HUES64 (cell line): Measurements from ENCODE around the gene UBR4.

Experiments
- H3K27ac ChIP-seq: 2 replicates; pipeline ENCODE4 v1.7.0; 2013; ENCODE audit warnings: low read depth, low read length, inconsistent platforms
- H3K27me3 ChIP-seq: 2 replicates; pipeline ENCODE4 v1.6.1; 2013; ENCODE audit warnings: mild to moderate bottlenecking, low read length; ENCODE audit not compliant: insufficient read depth
- H3K36me3 ChIP-seq: 2 replicates; pipeline ENCODE4 v1.6.1; 2013; ENCODE audit warnings: mild to moderate bottlenecking, low read length; ENCODE audit not compliant: insufficient read depth
- H3K4me1 ChIP-seq: 2 replicates; pipeline ENCODE4 v1.6.1; 2013; ENCODE audit warnings: mild to moderate bottlenecking, low read length, moderate library complexity; ENCODE audit not compliant: insufficient read depth
- H3K4me3 ChIP-seq: 2 replicates; pipeline ENCODE4 v1.5.1; 2013; ENCODE audit warnings: mild to moderate bottlenecking, low read length, moderate library complexity
- H3K9ac ChIP-seq: 2 replicates; pipeline ENCODE4 v1.6.1; 2013; ENCODE audit warnings: mild to moderate bottlenecking, low read depth, low read length
- H3K9me3 ChIP-seq: 2 replicates; pipeline ENCODE4 v1.6.1; 2013; ENCODE audit warnings: low read depth, low read length; ENCODE audit not compliant: insufficient read depth
- WGBS: fragments of 150-250, 120-280 bp; methylation state at CpG from one replicate; pipeline ENCODE4 v1.1.7; 2013; ENCODE audit warnings: missing lambda C conversion rate; 5-methylcytosine and 5-hydroxymethylcytosine counted together

The UBR4 gene

GRCh38 chr1:19062258-19063029, 147.6 kb downstream of the UBR4 start:
- H3K9me3 ChIP-seq = 0 out of 2 replicates have a peak, but pooled peaks cover 2% of the 10 kb centered on the region
- no peak overlapping the region for H3K27ac ChIP-seq
- 82% methylated on average over 8 of the region's 8 CpGs for WGBS
- H3K36me3 ChIP-seq = no peaks in the 10 kb centered on the region
- no peak overlapping the region for H3K4me3 ChIP-seq
- no peak overlapping the region for H3K9ac ChIP-seq
- H3K27me3 ChIP-seq = no peaks in the 10 kb centered on the region
- peaks cover 3% of the 10 kb centered on the region; the same call in 1 of the 2 replicates for H3K4me1 ChIP-seq

DNA sequence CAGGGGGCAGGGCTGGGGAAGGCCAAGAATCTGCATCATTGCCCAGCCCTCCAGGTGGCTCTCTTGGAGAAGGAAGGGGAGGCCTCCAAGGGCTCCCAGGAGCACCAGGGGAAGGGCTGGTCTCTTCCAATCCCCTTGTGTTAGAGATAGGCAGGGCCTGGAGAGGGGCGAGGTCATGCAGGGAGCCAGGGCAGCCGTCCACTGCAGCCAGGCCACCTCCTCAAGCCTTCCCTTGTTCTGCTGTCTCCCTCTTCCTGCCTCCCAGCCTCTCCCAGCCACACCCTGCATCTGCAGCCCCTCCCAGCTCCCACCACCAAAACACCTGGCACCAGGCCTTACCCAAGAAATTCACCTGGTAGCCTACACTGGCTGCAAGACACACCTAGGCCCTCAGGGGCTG, 148.3 kb downstream of the UBR4 start:
- Histone ChIP-seq H3K9ac (no peak overlapping the region), H3K36me3 (no peaks in the 10 kb centered on the region), H3K27me3 (no peaks in the 10 kb centered on the region), H3K27ac (no peak overlapping the region), H3K4me3 (no peak overlapping the region), H3K9me3 (0 out of 2 replicates have a peak, but pooled peaks cover 2% of the 10 kb centered on the region), H3K4me1 (no peaks in the 10 kb centered on the region; the same call in 1 of the 2 replicates)
- 85% methylated on average over 2 of the region's 2 CpGs for WGBS

DNA sequence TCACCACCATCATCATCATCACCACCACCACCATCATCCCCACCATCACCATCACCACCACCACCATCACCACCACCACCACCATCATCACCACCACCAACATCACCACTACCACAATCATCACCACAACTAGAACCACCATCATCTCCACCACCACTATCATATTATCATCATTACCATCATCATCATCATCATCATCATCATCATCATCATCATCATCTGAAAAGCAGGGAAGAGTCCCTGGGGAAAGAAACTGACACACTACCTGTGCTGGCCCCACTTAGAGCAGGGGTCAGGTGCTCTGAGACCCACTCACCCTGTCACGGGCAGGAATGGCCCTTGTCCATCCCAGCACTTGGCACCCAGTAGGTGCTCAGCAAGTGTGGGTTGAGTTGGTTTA, 148.7 kb downstream of the UBR4 start:
- no peaks in the 10 kb centered on the region for H3K4me1 ChIP-seq
- 0 out of 2 replicates have a peak, but pooled peaks cover 2% of the 10 kb centered on the region for H3K9me3 ChIP-seq
- H3K27me3 ChIP-seq = no peaks in the 10 kb centered on the region
- 94% methylated on average over 1 of the region's 1 CpG for WGBS
- no peak overlapping the region for H3K9ac ChIP-seq
- H3K4me3 ChIP-seq = no peak overlapping the region
- no peaks in the 10 kb centered on the region for H3K36me3 ChIP-seq
- H3K27ac ChIP-seq = no peak overlapping the region

DNA sequence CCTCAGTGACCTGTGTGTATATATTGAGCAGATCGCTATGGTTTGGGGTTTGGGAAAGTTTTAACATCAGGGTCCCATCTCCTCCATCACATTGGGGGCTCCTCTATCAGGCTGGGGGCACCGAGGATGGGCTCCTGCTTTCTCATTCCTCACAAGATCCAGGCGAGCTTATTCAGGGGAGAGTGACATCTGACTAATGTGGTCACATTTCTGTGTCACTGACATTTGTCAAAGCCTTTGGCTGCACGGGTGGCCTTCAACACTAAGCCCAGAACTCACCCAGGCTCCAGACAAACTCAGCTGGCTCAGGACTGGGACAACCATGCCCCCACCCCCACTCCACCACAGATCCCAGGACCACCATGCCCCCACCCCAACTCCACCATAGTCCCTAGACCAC, 150.3 kb downstream of the UBR4 start:
- Histone ChIP-seq H3K36me3 (no peaks in the 10 kb centered on the region), H3K4me1 (no peaks in the 10 kb centered on the region), H3K4me3 (no peak overlapping the region), H3K27ac (no peak overlapping the region), H3K27me3 (no peaks in the 10 kb centered on the region), H3K9ac (no peak overlapping the region), H3K9me3 (0 out of 2 replicates have a peak, but pooled peaks cover 2% of the 10 kb centered on the region)
- WGBS = 87% methylated on average over 4 of the region's 4 CpGs

DNA sequence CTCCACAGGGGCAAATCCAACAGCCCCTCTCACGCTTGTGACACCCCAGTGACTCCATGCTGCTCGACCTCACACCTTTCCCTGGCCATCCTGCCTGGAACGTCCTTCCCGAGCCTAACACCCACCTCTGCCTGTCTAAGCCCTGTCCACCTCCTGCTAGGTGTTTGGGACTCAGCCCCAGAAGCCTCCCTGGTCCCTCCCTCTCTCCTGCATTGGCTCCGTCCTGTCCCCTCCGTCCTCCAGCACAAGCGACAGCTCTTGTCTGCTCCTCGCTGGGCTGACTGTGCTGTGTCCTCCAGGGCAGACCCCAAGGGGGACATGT, 151.6 kb downstream of the UBR4 start:
- Histone ChIP-seq H3K9me3 (0 out of 2 replicates have a peak, but pooled peaks cover 2% of the 10 kb centered on the region), H3K36me3 (no peaks in the 10 kb centered on the region), H3K4me3 (no peak overlapping the region), H3K27ac (no peak overlapping the region), H3K27me3 (no peaks in the 10 kb centered on the region), H3K9ac (no peak overlapping the region), H3K4me1 (no peaks in the 10 kb centered on the region)
- WGBS = 75% methylated on average over 8 of the region's 8 CpGs

DNA sequence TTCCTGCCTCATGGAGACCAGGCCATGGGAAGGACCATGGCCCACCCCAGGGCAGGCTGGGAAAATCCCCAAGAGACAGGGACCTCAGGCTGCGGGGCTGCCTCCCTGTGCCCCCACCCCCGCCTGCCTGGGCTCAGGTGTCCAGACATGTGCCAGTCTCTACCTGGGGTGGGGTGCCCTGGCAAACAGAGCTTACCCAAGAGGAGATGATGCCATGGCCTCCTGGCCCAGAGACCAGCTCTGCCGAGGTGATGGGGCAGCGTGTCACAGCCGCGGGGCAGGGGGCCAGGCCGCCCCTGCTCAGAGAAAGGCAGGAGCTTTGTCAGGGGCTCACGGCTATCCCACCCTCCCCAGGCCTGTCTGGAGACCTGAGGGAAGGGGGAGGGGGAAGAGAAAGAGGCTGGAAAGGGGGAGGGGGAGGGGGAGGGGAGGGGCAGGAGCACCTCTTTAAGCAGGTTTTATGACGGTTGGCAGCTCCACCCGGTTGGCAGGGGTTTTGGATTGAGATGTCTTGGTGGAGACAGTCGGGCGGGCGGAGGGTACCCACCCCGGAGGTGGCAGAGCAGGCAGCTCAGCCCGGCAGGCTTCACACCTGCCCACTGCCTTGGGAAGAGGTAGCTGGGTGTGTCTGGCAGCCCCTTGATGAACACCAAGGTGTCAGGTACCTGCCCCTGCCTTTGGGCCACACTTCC, 152.1 kb downstream of the UBR4 start:
- H3K27me3 ChIP-seq = no peaks in the 10 kb centered on the region
- H3K27ac ChIP-seq = no peak overlapping the region
- H3K4me3 ChIP-seq = no peak overlapping the region
- H3K9ac ChIP-seq = no peak overlapping the region
- H3K9me3 ChIP-seq = 0 out of 2 replicates have a peak, but pooled peaks cover 2% of the 10 kb centered on the region
- H3K36me3 ChIP-seq = no peaks in the 10 kb centered on the region
- no peaks in the 10 kb centered on the region for H3K4me1 ChIP-seq
- 81% methylated on average over 14 of the region's 15 CpGs for WGBS

DNA sequence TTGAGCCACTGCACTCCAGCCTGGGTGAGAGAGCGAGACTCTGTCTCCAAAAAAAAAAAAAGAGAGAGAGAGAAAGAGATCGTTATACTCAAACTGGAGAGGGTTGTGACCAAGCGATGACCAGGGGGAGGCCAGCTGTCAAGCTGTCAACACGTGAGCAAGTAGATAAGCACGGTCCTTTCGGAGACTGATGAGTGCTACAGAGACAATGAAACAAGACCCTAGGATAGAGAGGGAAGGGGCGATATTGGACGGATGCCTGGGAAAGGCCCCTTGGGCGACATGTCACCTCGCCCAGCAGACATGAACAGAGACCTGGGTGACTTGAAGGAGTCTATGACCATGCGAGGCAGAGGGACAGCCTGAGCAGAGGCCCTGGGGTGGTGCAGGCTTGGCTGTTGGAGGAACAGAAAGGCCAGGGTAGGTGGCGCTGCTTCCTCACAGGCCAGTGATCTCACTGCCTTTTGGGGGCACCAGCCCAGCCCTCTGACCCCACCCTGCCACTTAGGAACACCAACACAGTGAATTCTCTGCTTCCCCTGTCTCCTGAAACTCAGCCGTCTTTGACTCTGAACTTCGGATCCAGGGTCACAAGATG, 152.8 kb downstream of the UBR4 start:
- 86% methylated on average over 14 of the region's 14 CpGs for WGBS
- no peaks in the 10 kb centered on the region for H3K4me1 ChIP-seq
- no peaks in the 10 kb centered on the region for H3K36me3 ChIP-seq
- no peak overlapping the region for H3K27ac ChIP-seq
- no peaks in the 10 kb centered on the region for H3K27me3 ChIP-seq
- no peak overlapping the region for H3K4me3 ChIP-seq
- no peak overlapping the region for H3K9ac ChIP-seq
- H3K9me3 ChIP-seq = 0 out of 2 replicates have a peak, but pooled peaks cover 2% of the 10 kb centered on the region

DNA sequence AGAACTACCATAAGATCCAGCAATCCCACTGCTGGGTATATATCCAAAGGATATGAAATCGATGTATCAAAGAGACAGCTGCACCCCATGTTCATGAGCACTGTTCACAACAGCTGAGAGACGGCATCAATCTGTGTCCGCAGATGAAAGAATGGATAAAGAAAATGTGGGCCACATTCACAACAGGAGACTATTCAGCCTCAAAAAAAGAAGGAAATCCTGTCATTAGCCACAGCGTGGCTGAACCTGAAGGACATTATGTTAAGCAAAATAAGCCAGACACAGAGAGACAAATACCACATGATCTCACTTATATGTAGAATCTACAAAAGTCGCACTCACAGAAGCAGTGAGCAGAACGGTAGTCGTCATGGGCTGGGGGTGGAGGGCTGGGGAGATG, 154.4 kb downstream of the UBR4 start:
- no peak overlapping the region for H3K9ac ChIP-seq
- no peaks in the 10 kb centered on the region for H3K4me1 ChIP-seq
- WGBS = 89% methylated on average over 7 of the region's 7 CpGs
- no peaks in the 10 kb centered on the region for H3K36me3 ChIP-seq
- no peak overlapping the region for H3K27ac ChIP-seq
- H3K27me3 ChIP-seq = no peaks in the 10 kb centered on the region
- no peaks in the 10 kb centered on the region for H3K9me3 ChIP-seq
- no peak overlapping the region for H3K4me3 ChIP-seq

GRCh38 chr1:19055001-19055400, 155.1 kb downstream of the UBR4 start:
- Histone ChIP-seq H3K9me3 (no peaks in the 10 kb centered on the region), H3K27me3 (no peaks in the 10 kb centered on the region), H3K36me3 (no peaks in the 10 kb centered on the region), H3K4me1 (no peaks in the 10 kb centered on the region), H3K4me3 (no peak overlapping the region), H3K27ac (no peak overlapping the region), H3K9ac (no peak overlapping the region)
- WGBS = 79% methylated on average over 10 of the region's 11 CpGs

DNA sequence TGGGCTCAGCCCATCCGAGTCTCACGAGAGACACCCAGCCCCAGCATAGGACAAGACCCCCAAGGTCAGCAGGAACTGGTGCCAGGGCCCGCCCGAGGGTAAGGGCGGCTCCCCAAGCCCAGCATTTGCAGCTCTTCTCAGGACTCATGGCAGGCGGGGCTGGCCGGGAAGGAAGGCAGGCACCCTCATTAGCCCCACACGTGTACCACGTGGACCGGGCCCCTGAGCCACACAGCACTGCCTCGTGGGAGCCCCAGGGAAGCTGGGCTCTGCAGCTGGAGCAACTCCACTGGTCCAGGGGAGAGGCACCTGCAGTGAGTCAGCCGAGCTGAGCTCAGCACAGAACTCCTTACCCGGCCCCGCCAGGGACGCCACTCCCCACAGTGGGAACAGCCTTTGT, 155.8 kb downstream of the UBR4 start:
- no peaks in the 10 kb centered on the region for H3K36me3 ChIP-seq
- WGBS = 87% methylated on average over 15 of the region's 15 CpGs
- H3K4me3 ChIP-seq = no peak overlapping the region
- no peaks in the 10 kb centered on the region for H3K9me3 ChIP-seq
- H3K27ac ChIP-seq = no peak overlapping the region
- H3K4me1 ChIP-seq = no peaks in the 10 kb centered on the region
- H3K9ac ChIP-seq = no peak overlapping the region
- H3K27me3 ChIP-seq = no peaks in the 10 kb centered on the region

DNA sequence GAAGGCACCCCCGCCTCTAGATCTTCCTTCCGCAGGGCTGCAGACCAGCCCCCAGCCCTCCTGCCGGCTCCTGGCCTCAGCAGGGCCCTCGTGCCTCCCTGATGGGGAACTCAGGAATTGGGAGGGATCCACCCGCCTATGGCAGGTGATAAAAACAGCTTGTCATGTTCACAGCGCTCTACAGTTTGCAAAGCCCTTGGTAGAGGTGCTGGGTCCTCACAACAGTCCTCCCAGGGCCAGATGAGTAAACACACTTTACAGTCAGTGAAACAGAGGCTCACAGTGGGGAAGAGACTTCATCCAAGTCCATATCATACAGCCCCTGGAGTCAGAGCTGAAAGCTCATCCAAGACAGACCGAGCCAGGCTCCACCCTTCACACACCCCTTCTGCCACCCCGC, 156.6 kb downstream of the UBR4 start:
- H3K9ac ChIP-seq = no peak overlapping the region
- no peak overlapping the region for H3K4me3 ChIP-seq
- no peaks in the 10 kb centered on the region for H3K27me3 ChIP-seq
- no peaks in the 10 kb centered on the region for H3K4me1 ChIP-seq
- no peak overlapping the region for H3K27ac ChIP-seq
- no peaks in the 10 kb centered on the region for H3K9me3 ChIP-seq
- H3K36me3 ChIP-seq = no peaks in the 10 kb centered on the region
- 56% methylated on average over 8 of the region's 8 CpGs for WGBS
